GM12873 (cell line): ENCODE results near the gene MEPE.

ENCODE experiments used
- TF ChIP-seq, protein P1 (sequence below): IDR thresholded peaks from 2 replicates; pipeline ENCODE4 v1.5.1; 2012; ENCODE audit warnings: low read depth, mild to moderate bottlenecking, moderate library complexity, low read length, control low read depth; ENCODE audit not compliant: insufficient read depth; ENCODE audit errors: missing control alignments

Gene MEPE

DNA sequence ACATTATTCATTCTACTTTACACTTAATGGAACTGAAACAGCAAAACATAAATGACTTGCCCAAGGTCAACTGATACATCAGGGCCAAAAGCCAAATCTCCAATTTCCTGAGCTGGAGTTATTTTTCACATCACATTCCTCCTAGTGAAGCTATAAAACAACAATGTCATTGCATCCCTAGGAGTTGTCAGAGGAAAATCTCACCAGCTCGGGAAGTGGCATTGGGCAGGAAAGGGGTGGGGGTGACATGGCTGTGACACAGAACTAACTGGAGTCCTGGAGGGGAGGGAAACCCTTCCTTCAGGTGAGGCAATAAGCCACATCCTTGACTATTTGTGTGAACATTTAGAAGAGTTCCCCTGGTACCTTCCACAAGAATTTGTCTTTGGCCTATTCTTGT lies 47.3 kb downstream of the MEPE start:
- TF ChIP-seq, protein P1, sequence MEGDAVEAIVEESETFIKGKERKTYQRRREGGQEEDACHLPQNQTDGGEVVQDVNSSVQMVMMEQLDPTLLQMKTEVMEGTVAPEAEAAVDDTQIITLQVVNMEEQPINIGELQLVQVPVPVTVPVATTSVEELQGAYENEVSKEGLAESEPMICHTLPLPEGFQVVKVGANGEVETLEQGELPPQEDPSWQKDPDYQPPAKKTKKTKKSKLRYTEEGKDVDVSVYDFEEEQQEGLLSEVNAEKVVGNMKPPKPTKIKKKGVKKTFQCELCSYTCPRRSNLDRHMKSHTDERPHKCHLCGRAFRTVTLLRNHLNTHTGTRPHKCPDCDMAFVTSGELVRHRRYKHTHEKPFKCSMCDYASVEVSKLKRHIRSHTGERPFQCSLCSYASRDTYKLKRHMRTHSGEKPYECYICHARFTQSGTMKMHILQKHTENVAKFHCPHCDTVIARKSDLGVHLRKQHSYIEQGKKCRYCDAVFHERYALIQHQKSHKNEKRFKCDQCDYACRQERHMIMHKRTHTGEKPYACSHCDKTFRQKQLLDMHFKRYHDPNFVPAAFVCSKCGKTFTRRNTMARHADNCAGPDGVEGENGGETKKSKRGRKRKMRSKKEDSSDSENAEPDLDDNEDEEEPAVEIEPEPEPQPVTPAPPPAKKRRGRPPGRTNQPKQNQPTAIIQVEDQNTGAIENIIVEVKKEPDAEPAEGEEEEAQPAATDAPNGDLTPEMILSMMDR = no peak

- TF ChIP-seq, protein P1 = no peak
Measured at GRCh38 chr4:87881115-87881514, 48.3 kb downstream of the MEPE start.

DNA sequence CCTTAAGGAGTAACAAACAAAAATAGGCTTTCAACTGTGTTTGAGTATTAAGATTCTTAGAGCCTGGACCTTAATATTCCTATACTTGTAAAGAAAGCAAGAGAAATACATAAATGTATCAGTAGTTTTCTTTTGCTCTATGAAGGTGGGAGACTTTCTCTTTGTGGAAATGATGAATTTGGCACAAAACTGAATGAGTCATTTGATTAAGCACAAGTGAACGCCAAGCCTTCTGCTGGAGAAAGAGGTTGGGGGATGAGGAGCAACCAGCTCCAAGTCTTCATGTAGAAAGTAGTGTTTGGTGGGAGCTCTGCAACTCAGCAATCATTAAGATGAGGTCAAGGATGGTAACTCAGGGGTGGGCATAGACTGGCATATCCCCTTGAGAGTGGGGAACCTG lies 49.6 kb downstream of the MEPE start:
- TF ChIP-seq, protein P1 = no peak

DNA sequence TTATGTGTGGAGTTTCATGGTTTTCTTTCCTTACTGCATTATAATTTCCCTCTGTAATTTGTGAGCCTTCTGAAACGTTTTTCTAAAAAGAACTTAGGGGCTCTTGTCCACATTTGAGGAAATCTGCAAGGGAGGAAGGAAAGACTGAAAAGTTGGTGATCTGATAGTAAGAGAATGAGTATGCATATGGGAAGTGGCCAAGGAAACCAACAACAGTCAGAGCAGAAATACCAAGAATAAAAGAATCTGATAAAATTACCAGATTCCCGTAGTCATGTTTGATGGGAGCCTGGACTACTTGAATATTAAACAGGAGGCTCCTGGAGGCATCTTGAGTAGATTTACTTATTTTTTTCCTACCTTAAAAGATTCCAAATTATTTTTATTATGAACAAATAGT lies 50.1 kb downstream of the MEPE start:
- TF ChIP-seq, protein P1 = no peak

DNA sequence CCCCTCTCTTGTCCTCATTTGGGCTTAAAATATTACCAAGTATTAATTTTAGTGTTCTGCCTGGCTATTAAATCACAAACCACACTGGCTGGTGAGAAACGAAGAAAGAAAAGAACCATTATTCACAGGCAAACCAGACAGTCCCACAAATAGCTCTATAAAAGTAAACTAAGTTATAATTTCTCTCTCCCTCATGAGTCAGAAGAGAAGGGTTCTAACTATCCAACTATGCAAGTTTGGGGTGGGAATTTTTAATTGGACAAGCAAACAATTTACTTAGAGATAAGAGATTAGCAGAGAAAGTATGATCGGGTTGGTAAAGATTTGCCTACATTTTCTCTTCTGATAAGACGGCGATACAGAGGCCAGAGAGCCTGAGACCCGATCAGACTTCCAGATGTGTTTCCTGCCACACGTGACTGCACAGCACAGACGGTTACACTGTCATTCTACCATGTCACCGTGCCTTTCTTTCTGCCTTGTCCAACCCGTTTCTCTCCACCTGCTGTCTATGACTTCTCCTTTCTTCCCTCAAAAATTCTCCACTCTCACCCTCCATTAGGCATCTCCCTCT lies 52.3 kb downstream of the MEPE start:
- TF ChIP-seq, protein P1 = no peak

DNA sequence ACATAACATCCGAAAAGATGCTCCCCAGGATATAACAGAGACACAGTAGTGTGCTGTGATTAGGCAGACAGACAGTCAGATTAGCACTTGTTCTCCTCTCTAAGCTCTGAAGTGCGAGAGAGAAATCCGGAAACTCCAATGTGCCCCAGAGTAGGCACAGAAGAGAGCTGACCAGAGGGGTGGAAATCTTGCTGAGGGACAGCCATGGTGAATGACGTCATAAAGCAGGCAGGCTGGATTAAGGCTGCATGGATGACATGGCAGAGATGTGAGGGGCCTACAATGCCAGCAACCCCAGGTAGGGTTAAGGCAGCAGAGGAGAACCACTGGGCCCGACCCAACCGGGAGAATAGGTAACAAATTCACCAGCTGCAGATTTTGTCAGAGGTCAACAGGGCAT lies 53.3 kb downstream of the MEPE start:
- TF ChIP-seq, protein P1 = no peak

DNA sequence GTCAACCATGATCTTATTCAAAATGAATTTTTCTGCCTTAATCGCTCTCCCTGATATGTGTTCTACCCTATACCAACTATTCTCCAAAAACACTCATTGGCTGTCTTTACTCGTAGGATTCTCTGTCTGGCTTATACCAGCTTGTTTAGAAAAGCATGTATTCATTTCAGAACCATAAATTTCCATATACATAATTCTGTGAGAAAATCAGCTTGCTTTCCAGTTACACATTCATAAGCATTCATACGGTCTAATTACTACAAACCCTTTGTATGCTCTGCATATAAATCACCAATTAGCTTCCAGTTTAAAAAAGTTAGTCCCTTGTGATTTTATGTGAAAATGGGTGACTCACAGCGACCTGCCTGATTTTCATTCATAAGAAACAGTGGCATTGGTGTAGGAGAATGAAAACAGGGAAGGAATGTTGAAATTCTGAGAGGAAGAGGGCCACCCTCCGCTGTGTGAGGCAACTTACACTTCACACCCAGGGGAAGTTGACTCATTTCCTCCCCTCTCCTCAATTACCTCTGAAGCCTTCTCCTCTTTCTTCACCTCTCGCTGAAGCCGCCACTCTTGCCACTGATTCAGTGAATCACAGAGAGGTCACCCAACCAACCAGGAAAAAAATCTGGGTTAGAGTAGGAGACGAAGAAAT lies 63.3 kb downstream of the MEPE start:
- TF ChIP-seq, protein P1 = no peak
